ENCODE data around the gene SETBP1.

Gene SETBP1

DNA sequence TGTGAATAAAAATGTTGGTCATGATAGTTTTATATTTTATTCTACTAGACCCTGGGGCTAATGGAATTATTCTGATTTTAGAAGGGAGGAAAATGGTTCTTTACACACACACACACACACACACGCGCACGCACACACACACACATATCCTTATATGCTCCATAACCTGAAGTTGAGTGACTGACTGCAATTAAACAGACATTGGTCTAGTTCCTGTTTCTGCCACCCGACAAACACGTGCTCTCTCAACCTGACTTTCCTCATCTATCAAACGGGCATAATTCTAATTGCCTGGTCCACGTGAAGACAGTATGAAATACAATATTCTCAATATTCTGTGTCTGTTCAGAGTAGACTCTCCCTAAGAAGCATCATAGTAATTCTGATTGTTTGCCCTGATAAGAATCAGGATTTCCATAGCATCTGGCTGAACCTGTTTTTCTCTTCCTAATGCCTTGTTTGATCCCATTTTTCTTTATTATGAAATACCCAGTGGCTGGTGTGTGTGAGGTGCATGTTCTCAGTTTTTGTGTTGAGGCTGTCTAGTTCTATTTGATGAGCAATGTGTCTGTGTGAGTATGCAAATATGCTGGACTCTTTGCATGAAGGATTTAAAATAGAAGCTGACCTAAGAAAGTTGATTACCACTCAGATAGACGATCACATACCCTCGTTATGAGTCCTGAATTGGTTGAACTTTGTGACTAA, 51.0 kb downstream of the SETBP1 start:
- DNase-seq (ENCODE audit: low read depth in 2 of 2), result no peak

DNA sequence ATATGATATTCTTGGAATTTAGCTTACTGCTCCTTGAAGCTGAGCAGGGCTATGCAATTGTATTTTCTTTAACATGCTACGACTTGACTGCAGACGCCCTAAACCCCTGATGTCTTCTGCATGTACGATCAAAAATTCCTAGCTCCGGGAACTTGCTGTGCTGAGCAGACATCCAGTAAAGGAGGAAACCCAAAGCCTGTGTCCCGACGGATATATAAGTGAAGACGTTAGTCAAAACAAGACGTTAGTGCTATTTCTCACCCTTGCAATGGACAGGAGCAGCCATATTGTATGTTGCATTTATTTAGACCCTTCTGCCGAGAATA, 51.5 kb downstream of the SETBP1 start:
- no peak for DNase-seq (ENCODE audit: low read depth in 2 of 2)

DNA sequence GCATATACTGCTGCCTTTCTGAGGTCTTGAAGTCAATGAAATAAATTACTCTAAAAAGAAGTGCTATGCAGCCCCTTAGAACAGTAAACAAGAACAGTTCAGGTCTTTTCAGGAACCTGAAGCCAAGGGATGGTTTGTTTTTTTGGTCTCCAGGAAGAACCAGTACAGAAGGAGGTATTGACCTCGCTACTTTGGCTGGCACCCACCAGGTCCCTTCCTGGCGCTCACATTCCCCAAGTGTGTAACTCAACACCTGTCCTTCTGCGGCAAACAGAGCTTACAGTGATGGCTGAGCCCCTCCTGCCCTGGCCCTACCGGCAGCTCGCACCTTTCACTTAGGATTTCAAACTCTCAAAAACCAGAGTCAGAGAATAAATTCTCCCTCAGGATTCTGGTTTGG, 51.9 kb downstream of the SETBP1 start:
- no peak for DNase-seq (ENCODE audit: low read depth in 2 of 2)

DNA sequence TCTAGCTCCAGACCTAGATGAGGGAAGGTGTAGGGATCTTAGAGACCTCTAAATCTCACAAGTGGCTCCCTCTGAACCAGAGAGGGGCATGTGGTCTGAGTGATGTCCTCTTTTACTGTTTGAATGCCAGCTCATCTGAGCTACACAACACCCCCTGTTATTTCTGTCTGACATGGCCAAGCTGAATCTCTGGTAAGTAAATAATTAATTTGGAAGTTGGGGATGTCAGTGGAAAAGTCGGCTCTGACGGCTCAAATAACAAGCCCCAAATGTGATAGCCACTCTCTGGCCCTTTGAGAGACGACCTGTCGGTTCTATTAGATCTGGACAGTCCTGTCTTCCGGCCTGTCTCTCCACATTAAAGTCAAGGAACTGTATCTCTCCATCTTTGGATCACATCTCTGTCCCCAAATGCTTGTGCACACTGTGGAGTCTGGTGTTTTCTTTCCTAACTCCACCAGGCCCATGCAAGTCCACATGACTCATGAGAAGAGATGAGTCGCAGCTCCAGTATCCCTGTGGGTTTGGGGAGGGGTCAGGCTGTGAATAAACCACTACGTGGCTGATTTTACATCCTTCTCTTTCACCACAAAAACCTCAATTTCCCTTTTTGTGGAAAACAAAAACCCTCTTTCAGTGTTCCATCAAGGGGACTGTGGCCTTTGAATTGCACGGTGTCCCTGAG, 52.5 kb downstream of the SETBP1 start:
- no peak for DNase-seq (ENCODE audit: low read depth in 2 of 2)

DNA sequence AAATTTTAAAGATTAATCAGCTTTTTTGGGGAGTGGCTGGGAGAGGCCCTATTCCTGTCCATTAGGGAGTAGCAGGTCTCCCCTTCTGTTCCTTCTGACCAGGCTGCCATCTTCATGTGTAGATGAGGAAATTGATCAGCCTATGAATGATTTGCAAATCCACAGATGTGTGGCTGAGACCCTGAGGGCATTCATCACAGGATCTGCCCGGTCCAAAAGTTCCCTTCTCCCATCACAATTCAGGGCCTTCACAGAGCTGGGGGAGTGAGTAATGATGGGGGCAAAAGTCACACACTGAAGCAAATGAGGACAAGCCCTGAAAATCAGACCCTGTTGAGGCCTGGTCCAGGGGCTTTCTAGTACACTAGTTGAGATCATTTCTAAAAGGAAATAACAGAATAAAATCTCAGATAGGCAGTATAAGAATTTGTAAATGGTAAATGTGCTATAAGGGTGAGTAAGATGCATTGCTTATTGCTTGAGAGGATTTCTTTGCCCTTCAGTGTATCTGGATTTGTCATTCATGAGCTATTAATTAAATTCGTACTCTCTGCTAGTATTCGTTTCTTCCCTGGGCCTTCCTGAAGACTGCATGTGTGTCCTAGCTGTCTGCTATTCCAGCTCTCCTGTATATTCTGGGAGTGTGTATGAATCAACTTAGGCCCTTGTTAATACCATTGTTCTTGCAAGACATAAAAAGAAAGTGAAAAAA, 53.2 kb downstream of the SETBP1 start:
- no peak for DNase-seq (ENCODE audit: low read depth in 2 of 2)

DNA sequence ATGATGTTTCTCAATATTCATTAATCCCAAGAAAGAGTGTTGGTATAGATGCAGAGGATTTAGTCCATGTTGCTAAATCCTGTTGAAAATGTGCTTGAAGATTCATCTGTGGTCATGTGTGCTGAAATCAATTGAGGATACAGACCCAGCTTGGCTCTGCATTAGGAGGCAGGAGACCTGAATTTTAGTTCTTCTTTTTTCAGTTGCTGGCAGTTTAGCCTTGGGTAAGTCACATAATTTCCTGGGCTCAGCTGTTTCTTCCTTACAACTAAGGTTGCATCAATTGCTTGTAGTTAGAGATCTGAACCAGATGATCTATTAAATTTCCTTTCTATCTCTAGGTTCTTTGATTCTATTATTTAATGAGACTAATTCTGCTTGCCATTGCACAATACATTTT, 54.4 kb downstream of the SETBP1 start:
- DNase-seq (ENCODE audit: low read depth in 2 of 2), result no peak

- DNase-seq (ENCODE audit: low read depth in 2 of 2), result no peak
These were observed 56.1 kb downstream of the SETBP1 start for GRCh38 chr18:44736664-44737380.

DNA sequence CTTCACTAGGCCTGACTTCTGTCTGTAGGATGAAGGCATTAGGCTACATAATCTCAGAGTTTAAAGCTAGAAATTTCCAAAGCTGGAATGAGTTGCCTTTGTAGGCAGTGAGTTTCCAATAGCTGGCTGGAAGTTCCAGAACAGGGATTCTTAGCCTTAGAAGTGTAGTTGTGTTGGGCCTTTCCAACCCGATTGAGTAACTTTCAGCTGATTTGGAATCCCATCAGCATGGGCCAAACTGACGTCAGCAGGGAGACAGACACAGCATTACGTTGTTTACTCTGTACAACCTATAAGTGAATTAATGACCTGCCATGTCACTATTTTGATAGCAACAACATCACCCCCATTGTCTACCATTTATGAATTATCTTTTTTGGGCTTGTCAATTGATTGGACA, 56.9 kb downstream of the SETBP1 start:
- no peak for DNase-seq (ENCODE audit: low read depth in 2 of 2)

DNA sequence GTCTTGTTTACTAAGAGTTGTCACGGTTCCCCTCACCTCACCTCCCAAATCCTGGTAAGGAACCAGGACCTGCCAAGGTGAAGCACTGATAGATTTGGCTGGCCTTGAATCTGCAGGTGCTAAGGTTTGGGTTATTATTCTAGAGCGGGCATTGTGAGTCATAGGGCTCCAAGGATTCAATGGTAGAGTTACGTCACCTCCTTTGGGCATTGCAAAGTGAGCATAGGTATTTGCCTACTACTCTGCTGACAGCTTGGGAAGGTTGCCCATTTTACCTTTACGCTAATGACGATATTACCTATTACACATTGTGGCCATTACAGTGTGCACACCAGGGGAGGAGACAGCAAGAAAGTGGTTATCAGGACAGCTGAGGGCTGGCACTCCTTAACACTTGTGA, 59.3 kb downstream of the SETBP1 start:
- DNase-seq (ENCODE audit: low read depth in 2 of 2), result no peak

DNA sequence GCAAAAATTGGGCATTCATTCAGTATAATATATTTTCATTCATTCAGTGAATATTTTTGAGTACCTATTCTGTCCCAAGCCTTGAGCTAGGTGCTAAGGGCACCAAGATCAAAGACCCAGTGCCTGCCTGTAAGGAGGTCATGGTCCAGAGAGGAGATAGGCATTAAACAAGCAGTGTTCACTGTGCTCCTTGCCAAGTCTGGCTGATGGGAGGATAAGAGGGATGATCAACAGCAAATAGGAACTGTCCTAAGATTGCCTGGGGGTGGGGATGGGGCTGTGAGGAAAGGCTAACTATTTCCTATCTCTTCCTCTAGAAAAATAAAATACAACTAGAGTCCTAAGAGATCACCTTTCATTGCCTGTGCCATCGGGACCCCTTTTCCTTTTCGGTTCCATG, 60.4 kb downstream of the SETBP1 start:
- DNase-seq (ENCODE audit: low read depth in 2 of 2), result no peak

DNA sequence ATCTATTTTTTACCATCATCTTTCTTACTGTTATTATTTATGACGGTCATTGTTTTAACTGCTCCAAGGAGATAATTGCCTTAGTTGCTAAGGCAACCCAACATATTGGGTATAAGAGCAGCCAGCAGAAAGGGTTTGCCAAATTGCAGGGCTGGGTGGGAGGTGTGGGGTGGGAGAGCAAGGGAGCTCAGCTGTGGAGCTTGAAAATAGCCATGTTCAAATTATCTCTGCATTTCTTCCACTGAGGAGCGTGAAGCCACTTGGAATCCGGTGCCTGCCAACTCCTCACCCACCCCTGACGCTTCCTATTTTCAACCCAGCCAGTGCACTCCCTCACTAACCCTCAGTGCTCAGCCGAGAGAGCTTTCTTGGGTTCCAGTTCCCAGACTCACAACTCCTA, 60.8 kb downstream of the SETBP1 start:
- no peak for DNase-seq (ENCODE audit: low read depth in 2 of 2)

DNA sequence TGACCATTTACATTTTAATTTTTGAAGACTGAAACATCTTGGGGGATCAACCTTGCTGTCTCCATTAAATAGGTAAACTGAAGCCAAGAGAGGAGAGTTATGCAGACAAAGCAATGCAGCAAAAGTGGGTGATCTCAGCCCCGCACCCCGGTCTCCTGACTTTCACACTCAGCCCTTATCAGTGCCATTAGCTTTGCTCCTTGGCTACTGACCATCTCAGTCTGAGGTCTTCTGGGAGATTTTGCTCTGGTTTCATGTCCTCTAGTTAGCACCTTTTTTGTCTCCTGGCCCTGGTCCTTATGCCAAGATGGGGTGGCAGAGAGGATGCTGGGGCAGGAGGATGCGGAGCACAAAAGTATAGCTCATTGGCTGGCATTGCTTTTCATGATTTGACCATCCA, 61.4 kb downstream of the SETBP1 start:
- DNase-seq (ENCODE audit: low read depth in 2 of 2), result no peak

DNA sequence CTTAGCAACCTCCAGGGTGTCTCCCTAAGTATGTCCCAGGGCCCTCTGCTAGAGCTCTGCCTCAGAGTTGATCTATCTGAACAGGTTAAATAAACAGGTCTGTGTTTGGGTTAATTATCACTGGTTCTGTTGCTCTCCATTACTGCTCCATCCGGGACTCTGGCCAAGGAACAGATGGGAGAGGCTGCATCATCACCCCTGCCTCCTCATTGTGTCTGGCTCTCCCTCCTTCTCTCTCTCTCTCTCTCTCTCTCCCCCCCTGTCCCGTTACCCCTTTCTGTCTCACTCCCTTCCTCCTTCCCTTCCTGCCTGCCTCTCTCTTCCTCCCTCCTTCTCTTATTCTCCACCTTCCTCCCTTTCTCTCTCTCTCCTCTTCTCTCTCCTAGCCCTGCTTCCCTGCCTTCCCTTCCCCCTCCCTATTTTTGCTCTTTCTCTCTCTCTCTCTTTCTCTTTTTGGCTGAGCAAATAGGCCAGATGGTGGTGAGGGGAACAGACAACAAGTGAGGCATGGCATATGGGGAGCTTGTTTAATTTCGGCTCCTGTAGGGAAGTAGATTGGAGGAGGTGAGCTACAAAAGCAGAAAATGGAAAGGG, 62.1 kb downstream of the SETBP1 start:
- no peak for DNase-seq (ENCODE audit: low read depth in 2 of 2)

DNA sequence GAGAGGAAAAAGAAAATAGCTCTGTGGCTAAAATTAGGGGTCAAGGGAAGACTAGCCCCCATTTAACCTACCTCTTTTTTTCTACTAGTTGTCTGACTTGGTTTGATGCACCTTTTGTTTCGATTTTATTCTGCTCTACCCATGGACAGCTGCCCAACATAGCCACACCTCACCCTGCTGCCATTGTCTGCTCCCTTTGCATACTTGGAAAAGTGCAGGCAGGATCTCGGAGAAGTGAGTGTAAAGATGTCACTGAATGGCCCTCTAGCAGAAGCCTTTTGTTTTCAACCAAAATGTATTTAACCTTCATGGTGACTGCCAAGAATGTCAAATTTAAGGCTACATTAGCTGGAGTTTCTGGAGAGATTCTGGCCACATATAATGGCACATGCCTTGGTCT, 62.9 kb downstream of the SETBP1 start:
- DNase-seq (ENCODE audit: low read depth in 2 of 2), result no peak

GRCh38 chr18:44744161-44745121, 63.8 kb downstream of the SETBP1 start:
- no peak for DNase-seq (ENCODE audit: low read depth in 2 of 2)

GRCh38 chr18:44747157-44747556, 66.5 kb downstream of the SETBP1 start:
- DNase-seq (ENCODE audit: low read depth in 2 of 2), result no peak

- no peak for DNase-seq (ENCODE audit: low read depth in 2 of 2)
These were observed 67.9 kb downstream of the SETBP1 start for GRCh38 chr18:44748582-44748981.

GRCh38 chr18:44750774-44751173, 70.1 kb downstream of the SETBP1 start:
- no peak for DNase-seq (ENCODE audit: low read depth in 2 of 2)

- DNase-seq (ENCODE audit: low read depth in 2 of 2), result no peak
These were observed 73.9 kb downstream of the SETBP1 start for GRCh38 chr18:44754567-44754966.

DNA sequence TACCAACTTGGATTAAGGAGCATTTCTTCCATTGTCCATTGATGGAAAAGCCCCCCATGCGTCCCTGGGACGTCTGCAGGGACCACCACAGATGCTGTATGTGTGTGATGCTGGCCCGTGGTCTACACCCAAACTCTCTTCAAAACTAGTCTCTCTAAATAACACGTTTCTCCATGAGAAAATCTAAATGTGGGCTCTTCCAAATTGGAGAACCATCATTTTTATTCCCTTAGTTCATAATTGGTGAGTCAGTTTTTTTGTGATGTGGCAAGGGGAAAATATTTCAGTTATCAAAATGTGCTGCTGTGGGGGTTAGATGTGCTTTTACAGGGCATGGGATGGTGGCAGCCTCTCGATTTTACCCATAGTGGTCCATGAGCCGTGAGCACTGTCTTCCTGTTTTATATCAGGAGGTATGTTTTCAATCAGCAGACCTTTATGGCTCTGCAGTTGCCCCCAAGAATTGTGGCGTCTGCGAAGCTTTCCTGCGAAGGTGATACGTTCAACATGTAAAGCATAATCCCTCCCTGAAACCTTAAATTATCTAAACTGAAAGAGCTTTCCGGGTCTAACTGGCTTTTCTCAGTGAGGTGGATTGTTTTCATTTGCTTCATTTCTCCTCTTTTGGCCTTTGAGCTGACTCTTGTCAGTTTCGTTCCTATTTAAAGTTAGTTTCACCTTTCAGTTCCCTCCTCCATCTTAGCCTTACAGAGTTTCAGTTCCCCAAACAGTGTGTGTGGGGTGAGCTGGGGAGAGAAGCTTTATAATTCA, 78.4 kb downstream of the SETBP1 start:
- DNase-seq (ENCODE audit: low read depth in 2 of 2), result no peak
